Panc1 (cell line): ENCODE data around the gene NACA. TPM values are rescaled to one million over a fixed set of nuclear protein-coding genes. Genes with fewer than 3 reads are reported as not detected.
"Not testable (repeated sequence)": the region's sequence is repeated elsewhere in the genome, so short reads cannot be mapped to it uniquely, and the experiment has no call there.

ENCODE experiments used
- ATAC-seq: fragments of 200-7000 bp; cut with Tn5 transposase; 2 replicates; pipeline ENCODE4 v1.9.1; 2020; ENCODE audit warnings: mild to moderate bottlenecking, moderate library complexity
- BruUV-seq: library from RNA; stranded (reverse); fragments of 400-500 nt; replicated peaks from 2 replicates; lab custom pipeline; 2021; lab: Mats Ljungman, UMichigan
- CTCF ChIA-PET: fragments of 300-600 bp; sonication (Branson Sonifier 250); formaldehyde crosslinking; loops from one replicate; lab custom pipeline; 2022; ENCODE audit warnings: antibody characterized with exemption; lab: Charles Lee
- POLR2A ChIA-PET: fragments of 300-600 bp; sonication (Branson Sonifier 250); formaldehyde crosslinking; loops from one replicate; lab custom pipeline; 2022; ENCODE audit warnings: antibody characterized with exemption; lab: Charles Lee
- DNase-seq: peaks from one replicate; pipeline ENCODE4 v3.0.0-alpha.2; 2010; ENCODE audit warnings: low read depth, low spot score
- H3K27ac ChIP-seq: 2 replicates; pipeline ENCODE4 v1.5.1; 2011; ENCODE audit warnings: mild to moderate bottlenecking, low read length, inconsistent platforms
- H3K27me3 ChIP-seq: fragments of 200-500 bp; sonication (Bioruptor generic); 2 replicates; pipeline ENCODE4 v1.6.0; 2014; ENCODE audit warnings: low read length, inconsistent platforms; ENCODE audit not compliant: control insufficient read depth, insufficient read depth
- H3K36me3 ChIP-seq: fragments of 200-500 bp; sonication (Bioruptor generic); 2 replicates; pipeline ENCODE4 v1.5.1; 2014; ENCODE audit warnings: inconsistent platforms, mild to moderate bottlenecking, low read length, moderate library complexity; ENCODE audit not compliant: control insufficient read depth, insufficient read depth
- H3K4me1 ChIP-seq: 2 replicates; pipeline ENCODE4 v1.5.1; 2011; ENCODE audit warnings: inconsistent platforms, mild to moderate bottlenecking, low read length, moderate library complexity; ENCODE audit not compliant: control insufficient read depth, insufficient read depth
- H3K4me3 ChIP-seq, 2 experiments: 2 replicates each; pipeline ENCODE4 v1.5.1; 2011 to 2012; ENCODE audit warnings: low read depth in 2 of 2, low read length in 2 of 2, mild to moderate bottlenecking in 2 of 2, inconsistent platforms in 1 of 2, moderate library complexity in 1 of 2
- H3K9me3 ChIP-seq: fragments of 200-500 bp; sonication (Bioruptor generic); 2 replicates; pipeline ENCODE4 v1.5.1; 2014; ENCODE audit warnings: low read depth, mild to moderate bottlenecking, inconsistent platforms, low read length, moderate library complexity; ENCODE audit not compliant: control insufficient read depth, insufficient read depth
- POLR2AphosphoS5 ChIP-seq: IDR thresholded peaks from 2 replicates; pipeline ENCODE4 v1.6.1; 2012; ENCODE audit warnings: mild to moderate bottlenecking, low read depth, low read length, moderate library complexity
- SIN3A ChIP-seq: IDR thresholded peaks from 2 replicates; pipeline ENCODE4 v1.6.1; 2012; ENCODE audit warnings: low read depth, mild to moderate bottlenecking, low read length, moderate library complexity, borderline replicate concordance; ENCODE audit not compliant: insufficient read depth
- TCF7L2 ChIP-seq: IDR thresholded peaks from 2 replicates; pipeline ENCODE4 v1.6.1; 2011; ENCODE audit warnings: mild to moderate bottlenecking, low read depth, low read length, inconsistent platforms
- in situ Hi-C: cut with HindIII; loops from 2 replicates; pipeline ENCODE4 v1.10.0; 2016; ENCODE audit warnings: low sequenced_read_pairs, low pct_unique_long_range_greater_than_20kb
- intact Hi-C: fragments of 100-400 bp; cut with micrococcal nuclease; formaldehyde crosslinking; loops from one replicate; pipeline ENCODE4 v1.10.0; 2022; ENCODE audit not compliant: unreplicated experiment
- total RNA-seq: library from RNA; stranded (reverse); gene quantifications from one replicate; pipeline ENCODE4 v1.2.1, GENCODE V29; 2021; ENCODE audit not compliant: unreplicated experiment
- TF ChIP-seq, protein P1 (sequence below), 2 experiments: IDR thresholded peaks; 2 replicates each; pipeline ENCODE4 v1.6.1; 2011 to 2012; ENCODE audit warnings: low read depth in 2 of 2, control low read depth in 1 of 2, low read length in 1 of 2, mild to moderate bottlenecking in 1 of 2, moderate library complexity in 1 of 2; ENCODE audit not compliant: insufficient read depth in 1 of 2
- TF ChIP-seq, protein P2 (sequence below): fragments of 450-650 bp; IDR thresholded peaks from 2 replicates; pipeline ENCODE4 v1.5.1; 2017; ENCODE audit warnings: mild to moderate bottlenecking

The NACA gene
- total RNA-seq, 1 experiment from 2014 or later: 716 TPM

DNA sequence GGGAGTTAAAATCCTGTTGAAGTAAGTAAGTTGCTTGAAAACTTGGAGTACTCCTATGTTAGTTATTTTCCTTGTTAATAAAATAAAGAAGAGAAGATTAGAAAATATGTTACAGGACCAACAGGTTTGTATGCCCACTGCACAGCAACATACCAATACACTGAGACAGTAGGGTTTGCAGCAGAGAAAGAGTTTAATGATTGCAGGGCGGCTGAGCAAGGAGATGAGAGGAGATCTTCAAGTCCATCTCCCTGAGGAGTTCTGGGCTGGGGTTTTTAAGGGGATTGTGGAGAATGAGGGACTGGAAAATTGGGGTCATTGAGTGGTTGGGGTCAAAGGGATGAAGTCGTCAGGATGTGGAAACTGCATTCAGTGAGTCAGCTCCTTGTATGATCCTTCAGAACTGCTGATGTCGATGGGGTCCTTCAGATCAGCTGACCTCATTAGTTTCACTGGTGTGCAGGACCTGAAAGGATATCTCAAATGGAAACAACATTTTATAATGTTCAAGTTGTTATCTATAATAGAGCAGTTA is 33.7 kb upstream of the NACA start:
- DNase-seq: no peak
- Histone ChIP-seq H3K9me3 (peaks cover 12% of the 10 kb centered on the region; the same call in 1 of the 2 replicates), H3K4me1 (no peaks in the 10 kb centered on the region), H3K27me3 (no peaks in the 10 kb centered on the region), H3K36me3 (no peaks in the 10 kb centered on the region), H3K27ac (no peak overlapping the region), H3K4me3 (no peak overlapping the region)
- BruUV-seq: no TSS peak
- CTCF ChIA-PET: interaction anchor here (0.7 kb wide), 1 partner anchor 229 kb away, joined by 5 read pairs; no protein-coding TSS in a partner anchor
- TF ChIP-seq, protein P1, sequence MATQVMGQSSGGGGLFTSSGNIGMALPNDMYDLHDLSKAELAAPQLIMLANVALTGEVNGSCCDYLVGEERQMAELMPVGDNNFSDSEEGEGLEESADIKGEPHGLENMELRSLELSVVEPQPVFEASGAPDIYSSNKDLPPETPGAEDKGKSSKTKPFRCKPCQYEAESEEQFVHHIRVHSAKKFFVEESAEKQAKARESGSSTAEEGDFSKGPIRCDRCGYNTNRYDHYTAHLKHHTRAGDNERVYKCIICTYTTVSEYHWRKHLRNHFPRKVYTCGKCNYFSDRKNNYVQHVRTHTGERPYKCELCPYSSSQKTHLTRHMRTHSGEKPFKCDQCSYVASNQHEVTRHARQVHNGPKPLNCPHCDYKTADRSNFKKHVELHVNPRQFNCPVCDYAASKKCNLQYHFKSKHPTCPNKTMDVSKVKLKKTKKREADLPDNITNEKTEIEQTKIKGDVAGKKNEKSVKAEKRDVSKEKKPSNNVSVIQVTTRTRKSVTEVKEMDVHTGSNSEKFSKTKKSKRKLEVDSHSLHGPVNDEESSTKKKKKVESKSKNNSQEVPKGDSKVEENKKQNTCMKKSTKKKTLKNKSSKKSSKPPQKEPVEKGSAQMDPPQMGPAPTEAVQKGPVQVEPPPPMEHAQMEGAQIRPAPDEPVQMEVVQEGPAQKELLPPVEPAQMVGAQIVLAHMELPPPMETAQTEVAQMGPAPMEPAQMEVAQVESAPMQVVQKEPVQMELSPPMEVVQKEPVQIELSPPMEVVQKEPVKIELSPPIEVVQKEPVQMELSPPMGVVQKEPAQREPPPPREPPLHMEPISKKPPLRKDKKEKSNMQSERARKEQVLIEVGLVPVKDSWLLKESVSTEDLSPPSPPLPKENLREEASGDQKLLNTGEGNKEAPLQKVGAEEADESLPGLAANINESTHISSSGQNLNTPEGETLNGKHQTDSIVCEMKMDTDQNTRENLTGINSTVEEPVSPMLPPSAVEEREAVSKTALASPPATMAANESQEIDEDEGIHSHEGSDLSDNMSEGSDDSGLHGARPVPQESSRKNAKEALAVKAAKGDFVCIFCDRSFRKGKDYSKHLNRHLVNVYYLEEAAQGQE (IDR thresholded peaks at IDR 0.05; ENCODE audit: insufficient read depth in 1 of 2, low read depth in 2 of 2, low read length in 1 of 2): no peak
- TF ChIP-seq TCF7L2 (no peak), SIN3A (no peak), POLR2AphosphoS5 (no peak)
- TF ChIP-seq, protein P2, sequence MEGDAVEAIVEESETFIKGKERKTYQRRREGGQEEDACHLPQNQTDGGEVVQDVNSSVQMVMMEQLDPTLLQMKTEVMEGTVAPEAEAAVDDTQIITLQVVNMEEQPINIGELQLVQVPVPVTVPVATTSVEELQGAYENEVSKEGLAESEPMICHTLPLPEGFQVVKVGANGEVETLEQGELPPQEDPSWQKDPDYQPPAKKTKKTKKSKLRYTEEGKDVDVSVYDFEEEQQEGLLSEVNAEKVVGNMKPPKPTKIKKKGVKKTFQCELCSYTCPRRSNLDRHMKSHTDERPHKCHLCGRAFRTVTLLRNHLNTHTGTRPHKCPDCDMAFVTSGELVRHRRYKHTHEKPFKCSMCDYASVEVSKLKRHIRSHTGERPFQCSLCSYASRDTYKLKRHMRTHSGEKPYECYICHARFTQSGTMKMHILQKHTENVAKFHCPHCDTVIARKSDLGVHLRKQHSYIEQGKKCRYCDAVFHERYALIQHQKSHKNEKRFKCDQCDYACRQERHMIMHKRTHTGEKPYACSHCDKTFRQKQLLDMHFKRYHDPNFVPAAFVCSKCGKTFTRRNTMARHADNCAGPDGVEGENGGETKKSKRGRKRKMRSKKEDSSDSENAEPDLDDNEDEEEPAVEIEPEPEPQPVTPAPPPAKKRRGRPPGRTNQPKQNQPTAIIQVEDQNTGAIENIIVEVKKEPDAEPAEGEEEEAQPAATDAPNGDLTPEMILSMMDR: no peak
- intact Hi-C loops (loop anchor here (2.0 to 5.0 kb wide), 3 partner anchors 228 to 354 kb away; partner anchors contain the start of gene STAT6), in situ Hi-C loops (no loop called here)
- POLR2A ChIA-PET: no interaction called here
- no peak for ATAC-seq

DNA sequence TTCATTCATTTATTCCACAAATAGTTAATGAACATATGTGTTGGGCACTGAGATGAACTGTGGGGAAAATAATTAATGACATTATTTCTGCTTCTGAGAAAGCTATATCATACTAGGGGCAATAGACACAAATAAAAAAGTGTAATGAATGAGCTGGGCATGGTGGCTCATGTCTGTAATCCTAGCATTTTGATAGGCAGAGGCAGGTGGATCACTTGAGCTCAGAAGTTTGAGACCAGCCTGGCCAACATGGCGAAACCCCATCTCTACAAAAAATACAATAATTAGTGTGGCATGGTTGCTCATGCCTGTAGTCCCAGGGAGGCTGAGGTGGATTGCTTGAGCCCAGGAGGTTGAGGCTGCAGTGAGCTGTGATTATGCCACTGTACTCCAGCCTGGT is 32.9 kb upstream of the NACA start:
- DNase-seq, POLR2A ChIA-PET, H3K4me1 ChIP-seq, H3K4me3 ChIP-seq, in situ Hi-C loops, BruUV-seq, ATAC-seq, H3K27me3 ChIP-seq, H3K27ac ChIP-seq, H3K36me3 ChIP-seq: not testable (repeated sequence)
- CTCF ChIA-PET: interaction anchor here (0.6 to 0.7 kb wide), 2 partner anchors 230 to 354 kb away, joined by 3 to 5 read pairs; no protein-coding TSS in a partner anchor
- H3K9me3 ChIP-seq: peaks cover 12% of the 10 kb centered on the region; the same call in 1 of the 2 replicates
- intact Hi-C loops: loop anchor here (2.0 to 5.0 kb wide), 3 partner anchors 229 to 354 kb away; partner anchors contain the start of gene STAT6

DNA sequence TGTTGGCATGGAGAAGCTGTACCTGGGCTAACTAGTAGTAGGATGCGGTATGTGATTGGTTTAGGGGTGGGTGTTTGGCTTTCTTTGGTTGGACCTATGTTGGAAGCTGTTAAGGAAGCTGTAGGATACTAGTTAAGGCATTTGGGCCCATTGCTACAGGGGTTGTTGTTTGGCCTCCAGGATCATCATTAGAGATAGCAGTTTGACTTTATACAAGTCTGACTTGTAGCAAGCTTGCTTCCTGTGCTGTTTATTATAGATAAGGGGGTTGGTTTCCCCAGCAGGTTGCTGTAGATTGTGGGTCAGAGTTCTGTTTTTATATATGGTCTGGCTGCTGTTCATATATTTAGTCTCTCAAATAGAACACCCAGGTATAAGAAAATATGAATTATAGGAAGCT is 28.5 kb upstream of the NACA start:
- intact Hi-C loops (no loop called here), in situ Hi-C loops (no loop called here)
- Histone ChIP-seq H3K9me3 (peaks cover 6% of the 10 kb centered on the region; the same call in 1 of the 2 replicates), H3K36me3 (no peaks in the 10 kb centered on the region), H3K27ac (no peak overlapping the region), H3K27me3 (no peaks in the 10 kb centered on the region), H3K4me3 (no peak overlapping the region), H3K4me1 (peaks cover 5% of the 10 kb centered on the region; the same call in 1 of the 2 replicates)
- DNase-seq (no peak), ATAC-seq (no peak)
- ChIA-PET POLR2A (no interaction called here), CTCF (interaction anchor here (0.7 kb wide), 1 partner anchor 248 kb away, joined by 3 read pairs; no protein-coding TSS in a partner anchor)
- TF ChIP-seq POLR2AphosphoS5 (no peak), TCF7L2 (no peak), SIN3A (no peak)
- TF ChIP-seq, protein P2: no peak
- TF ChIP-seq, protein P1 (IDR thresholded peaks at IDR 0.05; ENCODE audit: insufficient read depth in 1 of 2, low read depth in 2 of 2, low read length in 1 of 2): no peak
- BruUV-seq: no TSS peak
